ENCODE results near the gene RAPGEF3.

- TF ChIP-seq CTCF (conservative IDR thresholded peaks at IDR 0.05 in 1 of 2, IDR thresholded peaks at IDR 0.05 in 1 of 2; ENCODE audit: extremely low read depth in 1 of 2, insufficient read depth in 1 of 2, low read depth in 1 of 2, low read length in 2 of 2) (no peak), EZH2 (IDR thresholded peaks at IDR 0.05; ENCODE audit: borderline replicate concordance, low read length) (no peak)
Measured at GRCh38 chr12:47735649-47736048, 23.0 kb downstream of the RAPGEF3 start.
